Neural cell (in vitro differentiated cells): ENCODE data around the gene NSG1. TPM values are rescaled to one million over a fixed set of nuclear protein-coding genes. Genes with fewer than 3 reads are reported as not detected.

Experiments
- H2AFZ ChIP-seq: fragments of 200-600, 300-800 bp; sonication (generic), shearing (Covaris generic); 2 replicates; pipeline ENCODE4 v1.6.0; 2014; ENCODE audit warnings: low read depth, mild to moderate bottlenecking, antibody characterized with exemption, low read length, moderate library complexity
- H3F3A ChIP-seq: fragments of 200-600 bp; shearing (Covaris generic); 2 replicates; pipeline ENCODE4 v1.6.1; 2016; ENCODE audit warnings: mild to moderate bottlenecking, moderate library complexity, mixed read lengths, antibody characterized with exemption, low read length; ENCODE audit not compliant: insufficient read depth, poor library complexity, severe bottlenecking
- H3K27ac ChIP-seq: fragments of 200-600, 300-800 bp; sonication (generic), shearing (Covaris generic); 2 replicates; pipeline ENCODE4 v1.5.1; 2014; ENCODE audit warnings: mild to moderate bottlenecking, low read length, moderate library complexity
- H3K27me3 ChIP-seq: fragments of 300-800, 200-600 bp; sonication (generic), shearing (Covaris generic); 2 replicates; pipeline ENCODE4 v1.6.0; 2014; ENCODE audit warnings: mild to moderate bottlenecking, low read depth, low read length, moderate library complexity; ENCODE audit not compliant: insufficient read depth
- H3K36me3 ChIP-seq: fragments of 300-800, 200-600 bp; sonication (generic), shearing (Covaris generic); 2 replicates; pipeline ENCODE4 v1.5.1; 2014; ENCODE audit warnings: mild to moderate bottlenecking, antibody characterized with exemption, low read length, moderate library complexity; ENCODE audit not compliant: insufficient read depth
- H3K4me2 ChIP-seq: fragments of 300-800, 200-600 bp; sonication (generic), shearing (Covaris generic); 2 replicates; pipeline ENCODE4 v1.6.0; 2014; ENCODE audit warnings: mild to moderate bottlenecking, low read length
- H3K4me3 ChIP-seq: fragments of 300-800, 200-600 bp; sonication (generic), shearing (Covaris generic); 2 replicates; pipeline ENCODE4 v1.5.1; 2014; ENCODE audit warnings: mild to moderate bottlenecking, low read length, moderate library complexity
- H3K79me2 ChIP-seq: fragments of 200-600 bp; shearing (Covaris generic); replicated peaks from 2 replicates; pipeline ENCODE4 v1.6.0; 2014; ENCODE audit warnings: mild to moderate bottlenecking, low read length, moderate library complexity; ENCODE audit not compliant: insufficient read depth
- H3K9ac ChIP-seq: fragments of 300-800, 200-600 bp; sonication (generic), shearing (Covaris generic); 2 replicates; pipeline ENCODE4 v1.6.1; 2016; ENCODE audit warnings: mild to moderate bottlenecking, low read length, mixed read lengths
- H3K9me2 ChIP-seq: fragments of 200-600 bp; shearing (Covaris generic); 2 replicates; pipeline ENCODE4 v1.6.1; 2016; ENCODE audit warnings: mild to moderate bottlenecking, low read length, mixed read lengths; ENCODE audit not compliant: insufficient read depth
- H3K9me3 ChIP-seq: fragments of 200-600, 300-800 bp; sonication (generic), shearing (Covaris generic); 2 replicates; pipeline ENCODE4 v1.6.1; 2016; ENCODE audit warnings: mild to moderate bottlenecking, mixed run types, low read length, moderate library complexity, mixed read lengths
- H4K20me1 ChIP-seq: fragments of 200-600 bp; shearing (Covaris generic); 2 replicates; pipeline ENCODE4 v1.6.1; 2016; ENCODE audit warnings: mild to moderate bottlenecking, mixed run types; ENCODE audit not compliant: insufficient read depth
- EZH2 ChIP-seq: fragments of 200-600, 300-800 bp; shearing (Covaris generic), sonication (generic); IDR thresholded peaks from 2 replicates; pipeline ENCODE4 v1.6.1; 2014; ENCODE audit warnings: antibody characterized with exemption, low read length, borderline replicate concordance, mild to moderate bottlenecking; ENCODE audit not compliant: insufficient read depth, poor library complexity, severe bottlenecking
- MXI1 ChIP-seq: fragments of 450-650 bp; conservative IDR thresholded peaks from 2 replicates; pipeline ENCODE4 v1.6.1; 2014; ENCODE audit warnings: antibody characterized with exemption, mild to moderate bottlenecking; ENCODE audit not compliant: poor library complexity, severe bottlenecking
- SMC3 ChIP-seq: fragments of 450-650 bp; conservative IDR thresholded peaks from 2 replicates; pipeline ENCODE4 v1.6.1; 2014; ENCODE audit warnings: antibody characterized with exemption, mild to moderate bottlenecking, moderate library complexity; ENCODE audit not compliant: poor library complexity
- TAF1 ChIP-seq: IDR thresholded peaks from 2 replicates; pipeline ENCODE4 v1.6.1; 2012; ENCODE audit warnings: low read depth
- polyA plus RNA-seq: library from polyadenylated mRNA; depleted of rRNA; stranded (reverse); fragments of >200 nt; gene quantifications from 2 replicates; pipeline ENCODE4 v1.2.3, GENCODE V29; 2014
- TF ChIP-seq, protein P1 (sequence below): fragments of 450-650 bp; IDR thresholded peaks from 2 replicates; pipeline ENCODE4 v1.5.1; 2014; ENCODE audit warnings: antibody characterized with exemption, mild to moderate bottlenecking, moderate library complexity; ENCODE audit not compliant: poor library complexity, severe bottlenecking
- TF ChIP-seq, protein P2 (sequence below): IDR thresholded peaks from 2 replicates; pipeline ENCODE4 v1.6.1; 2012; ENCODE audit warnings: borderline replicate concordance

The NSG1 gene
- polyA plus RNA-seq, 1 donor from 2014 or later, result 921 TPM

DNA sequence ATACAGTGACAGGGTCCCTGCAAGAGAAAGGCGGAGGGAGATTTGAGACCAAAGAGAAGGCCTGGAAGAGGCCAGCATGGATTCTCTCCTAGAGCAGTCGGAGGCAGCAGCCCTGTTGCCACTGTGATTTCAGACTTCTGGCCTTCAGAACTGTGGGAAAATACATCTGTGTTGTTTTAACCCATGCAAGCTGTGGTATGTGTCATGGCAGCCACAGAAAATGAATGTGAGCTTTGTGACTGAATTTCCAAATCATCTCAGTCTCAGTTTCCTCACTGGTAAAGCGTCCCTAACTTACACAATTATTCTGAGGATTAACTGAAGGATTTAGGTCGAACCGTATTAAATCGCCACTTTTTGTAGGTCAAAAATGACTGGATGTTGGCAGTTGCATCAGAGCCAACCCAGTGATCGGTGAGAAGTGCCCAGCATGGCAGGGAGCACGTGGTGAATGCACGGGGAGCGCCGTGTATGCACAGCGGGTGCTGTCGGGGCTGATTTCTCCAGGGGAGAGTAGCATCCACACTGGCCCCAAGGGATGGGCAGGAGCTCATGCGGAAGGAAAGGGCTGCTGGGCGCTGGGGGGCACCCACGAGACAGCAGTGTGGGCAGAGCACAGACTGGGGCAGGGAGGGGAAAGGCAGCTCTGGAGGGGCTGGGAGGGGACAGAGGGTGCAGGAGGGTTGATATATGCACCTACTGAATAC, 23.8 kb upstream of the NSG1 start (continued):
- TF ChIP-seq, protein P1, sequence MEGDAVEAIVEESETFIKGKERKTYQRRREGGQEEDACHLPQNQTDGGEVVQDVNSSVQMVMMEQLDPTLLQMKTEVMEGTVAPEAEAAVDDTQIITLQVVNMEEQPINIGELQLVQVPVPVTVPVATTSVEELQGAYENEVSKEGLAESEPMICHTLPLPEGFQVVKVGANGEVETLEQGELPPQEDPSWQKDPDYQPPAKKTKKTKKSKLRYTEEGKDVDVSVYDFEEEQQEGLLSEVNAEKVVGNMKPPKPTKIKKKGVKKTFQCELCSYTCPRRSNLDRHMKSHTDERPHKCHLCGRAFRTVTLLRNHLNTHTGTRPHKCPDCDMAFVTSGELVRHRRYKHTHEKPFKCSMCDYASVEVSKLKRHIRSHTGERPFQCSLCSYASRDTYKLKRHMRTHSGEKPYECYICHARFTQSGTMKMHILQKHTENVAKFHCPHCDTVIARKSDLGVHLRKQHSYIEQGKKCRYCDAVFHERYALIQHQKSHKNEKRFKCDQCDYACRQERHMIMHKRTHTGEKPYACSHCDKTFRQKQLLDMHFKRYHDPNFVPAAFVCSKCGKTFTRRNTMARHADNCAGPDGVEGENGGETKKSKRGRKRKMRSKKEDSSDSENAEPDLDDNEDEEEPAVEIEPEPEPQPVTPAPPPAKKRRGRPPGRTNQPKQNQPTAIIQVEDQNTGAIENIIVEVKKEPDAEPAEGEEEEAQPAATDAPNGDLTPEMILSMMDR, result no peak
- TF ChIP-seq EZH2, result no peak
- no peak for TF ChIP-seq SMC3

DNA sequence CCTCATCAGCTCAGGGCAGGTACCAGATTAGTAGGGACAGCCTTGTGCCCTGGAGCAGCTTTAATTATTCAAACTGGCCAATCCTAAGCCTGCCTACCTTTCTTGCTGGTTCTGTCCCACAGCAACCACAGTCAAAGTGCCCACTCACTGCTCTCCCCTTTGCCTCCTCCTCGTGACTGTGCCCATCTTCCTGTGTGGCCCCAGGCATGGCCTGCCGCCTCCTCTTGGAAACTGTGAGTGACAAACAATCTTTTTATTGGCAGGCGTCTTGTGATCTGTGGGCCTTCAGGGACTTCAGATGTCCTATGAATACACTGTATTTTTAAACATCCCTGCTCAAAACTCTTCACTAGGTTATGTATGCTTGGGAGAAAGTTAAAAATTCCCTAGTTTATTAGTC, 22.8 kb upstream of the NSG1 start:
- Histone ChIP-seq H2AFZ (no peak overlapping the region), H3K79me2 (no peaks in the 10 kb centered on the region)

More for the DNA sequence above, 22.8 kb upstream of the NSG1 start:
- Histone ChIP-seq H3K9ac (no peak overlapping the region), H4K20me1 (no peaks in the 10 kb centered on the region), H3K27ac (no peak overlapping the region), H3K27me3 (no peaks in the 10 kb centered on the region), H3K9me2 (no peaks in the 10 kb centered on the region), H3K4me2 (no peak overlapping the region), H3F3A (no peaks in the 10 kb centered on the region), H3K36me3 (no peaks in the 10 kb centered on the region), H3K9me3 (no peaks in the 10 kb centered on the region), H3K4me3 (no peak overlapping the region)
- no peak for TF ChIP-seq MXI1
- TF ChIP-seq TAF1, result no peak
- TF ChIP-seq, protein P1, result no peak
- TF ChIP-seq, protein P2, sequence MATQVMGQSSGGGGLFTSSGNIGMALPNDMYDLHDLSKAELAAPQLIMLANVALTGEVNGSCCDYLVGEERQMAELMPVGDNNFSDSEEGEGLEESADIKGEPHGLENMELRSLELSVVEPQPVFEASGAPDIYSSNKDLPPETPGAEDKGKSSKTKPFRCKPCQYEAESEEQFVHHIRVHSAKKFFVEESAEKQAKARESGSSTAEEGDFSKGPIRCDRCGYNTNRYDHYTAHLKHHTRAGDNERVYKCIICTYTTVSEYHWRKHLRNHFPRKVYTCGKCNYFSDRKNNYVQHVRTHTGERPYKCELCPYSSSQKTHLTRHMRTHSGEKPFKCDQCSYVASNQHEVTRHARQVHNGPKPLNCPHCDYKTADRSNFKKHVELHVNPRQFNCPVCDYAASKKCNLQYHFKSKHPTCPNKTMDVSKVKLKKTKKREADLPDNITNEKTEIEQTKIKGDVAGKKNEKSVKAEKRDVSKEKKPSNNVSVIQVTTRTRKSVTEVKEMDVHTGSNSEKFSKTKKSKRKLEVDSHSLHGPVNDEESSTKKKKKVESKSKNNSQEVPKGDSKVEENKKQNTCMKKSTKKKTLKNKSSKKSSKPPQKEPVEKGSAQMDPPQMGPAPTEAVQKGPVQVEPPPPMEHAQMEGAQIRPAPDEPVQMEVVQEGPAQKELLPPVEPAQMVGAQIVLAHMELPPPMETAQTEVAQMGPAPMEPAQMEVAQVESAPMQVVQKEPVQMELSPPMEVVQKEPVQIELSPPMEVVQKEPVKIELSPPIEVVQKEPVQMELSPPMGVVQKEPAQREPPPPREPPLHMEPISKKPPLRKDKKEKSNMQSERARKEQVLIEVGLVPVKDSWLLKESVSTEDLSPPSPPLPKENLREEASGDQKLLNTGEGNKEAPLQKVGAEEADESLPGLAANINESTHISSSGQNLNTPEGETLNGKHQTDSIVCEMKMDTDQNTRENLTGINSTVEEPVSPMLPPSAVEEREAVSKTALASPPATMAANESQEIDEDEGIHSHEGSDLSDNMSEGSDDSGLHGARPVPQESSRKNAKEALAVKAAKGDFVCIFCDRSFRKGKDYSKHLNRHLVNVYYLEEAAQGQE, result no peak
- no peak for TF ChIP-seq EZH2
